H9 (cell line): ENCODE measurements around the gene TFF2. TPM values are rescaled to one million over a fixed set of nuclear protein-coding genes. Genes with fewer than 3 reads are reported as not detected.

Experiments
- DNase-seq: peaks from one replicate; pipeline ENCODE4 v3.0.0-alpha.2; 2017
- H2AFZ ChIP-seq: one replicate; pipeline ENCODE4 v1.6.1; 2013; ENCODE audit warnings: mild to moderate bottlenecking, low read length, control low read depth, moderate library complexity
- H2AK5ac ChIP-seq: 2 replicates; pipeline ENCODE4 v1.6.1; 2013; ENCODE audit warnings: low read length, control low read depth, mixed read lengths; ENCODE audit not compliant: insufficient read length
- H2BK120ac ChIP-seq: one replicate; pipeline ENCODE4 v1.6.1; 2013; ENCODE audit warnings: low read depth, mild to moderate bottlenecking, low read length, control low read depth, inconsistent platforms; ENCODE audit not compliant: poor library complexity, severe bottlenecking
- H2BK12ac ChIP-seq: 2 replicates; pipeline ENCODE4 v1.6.1; 2013; ENCODE audit warnings: low read length, control low read depth, mixed read lengths, low read depth; ENCODE audit not compliant: insufficient read length
- H2BK15ac ChIP-seq: 2 replicates; pipeline ENCODE4 v1.6.1; 2013; ENCODE audit warnings: low read depth, low read length, control low read depth
- H2BK20ac ChIP-seq: one replicate; pipeline ENCODE4 v1.6.1; 2013; ENCODE audit warnings: low read depth, mild to moderate bottlenecking, low read length, control low read depth, inconsistent platforms; ENCODE audit not compliant: poor library complexity, severe bottlenecking
- H2BK5ac ChIP-seq: 2 replicates; pipeline ENCODE4 v1.6.1; 2013; ENCODE audit warnings: low read length, control low read depth, mixed read lengths; ENCODE audit not compliant: insufficient read length
- H3K14ac ChIP-seq: 2 replicates; pipeline ENCODE4 v1.6.1; 2013; ENCODE audit warnings: low read length, control low read depth; ENCODE audit not compliant: insufficient read depth
- H3K18ac ChIP-seq: 2 replicates; pipeline ENCODE4 v1.6.1; 2013; ENCODE audit warnings: low read depth, mild to moderate bottlenecking, mixed read lengths, low read length, control low read depth; ENCODE audit not compliant: insufficient read length
- H3K23ac ChIP-seq: 2 replicates; pipeline ENCODE4 v1.6.1; 2013; ENCODE audit warnings: low read length, control low read depth, mixed read lengths, low read depth; ENCODE audit not compliant: insufficient read length
- H3K23me2 ChIP-seq: 2 replicates; pipeline ENCODE4 v1.6.1; 2013; ENCODE audit warnings: low read depth, mild to moderate bottlenecking, mixed read lengths, low read length, control low read depth; ENCODE audit not compliant: insufficient read length, poor library complexity, severe bottlenecking
- H3K27ac ChIP-seq: 2 replicates; pipeline ENCODE4 v1.5.1; 2013; ENCODE audit warnings: low read length, control low read depth, mixed read lengths, low read depth; ENCODE audit not compliant: insufficient read length
- H3K27me3 ChIP-seq: 2 replicates; pipeline ENCODE4 v1.6.1; 2013; ENCODE audit warnings: low read length, control low read depth, inconsistent platforms; ENCODE audit not compliant: insufficient read depth
- H3K4ac ChIP-seq: 2 replicates; pipeline ENCODE4 v1.6.1; 2013; ENCODE audit warnings: low read depth, mild to moderate bottlenecking, control low read depth, inconsistent platforms, low read length, moderate library complexity
- H3K4me1 ChIP-seq: 2 replicates; pipeline ENCODE4 v1.6.1; 2013; ENCODE audit warnings: low read length, control low read depth, inconsistent platforms; ENCODE audit not compliant: insufficient read depth
- H3K4me2 ChIP-seq: 2 replicates; pipeline ENCODE4 v1.6.1; 2013; ENCODE audit warnings: low read length, control low read depth, mixed read lengths; ENCODE audit not compliant: insufficient read length, insufficient read depth
- H3K56ac ChIP-seq: 2 replicates; pipeline ENCODE4 v1.6.1; 2013; ENCODE audit warnings: low read depth, mild to moderate bottlenecking, mixed read lengths, low read length, control low read depth; ENCODE audit not compliant: insufficient read length
- H3K79me1 ChIP-seq: 2 replicates; pipeline ENCODE4 v1.6.1; 2013; ENCODE audit warnings: low read depth, mild to moderate bottlenecking, moderate library complexity, low read length, control low read depth, inconsistent platforms; ENCODE audit not compliant: insufficient read depth, poor library complexity, severe bottlenecking
- H3K79me2 ChIP-seq: 2 replicates; pipeline ENCODE4 v1.6.1; 2013; ENCODE audit warnings: low read length, control low read depth, inconsistent platforms; ENCODE audit not compliant: insufficient read depth
- H3K9ac ChIP-seq: 2 replicates; pipeline ENCODE4 v1.6.1; 2013; ENCODE audit warnings: low read length, control low read depth, mixed read lengths; ENCODE audit not compliant: insufficient read length; ENCODE audit errors: extremely low read depth
- H3K9me3 ChIP-seq: one replicate; pipeline ENCODE4 v1.6.1; 2013; ENCODE audit warnings: low read depth, low read length, inconsistent platforms; ENCODE audit not compliant: control insufficient read depth
- H3T11ph ChIP-seq: one replicate; pipeline ENCODE4 v1.6.1; 2013; ENCODE audit warnings: mild to moderate bottlenecking, low read length, control low read depth, inconsistent platforms
- H4K20me1 ChIP-seq: one replicate; pipeline ENCODE4 v1.6.1; 2013; ENCODE audit not compliant: control insufficient read depth, insufficient read length, insufficient read depth
- H4K5ac ChIP-seq: 2 replicates; pipeline ENCODE4 v1.6.1; 2013; ENCODE audit warnings: low read depth, mild to moderate bottlenecking, mixed read lengths, low read length, control low read depth; ENCODE audit not compliant: insufficient read length
- H4K8ac ChIP-seq: replicated peaks from 2 replicates; pipeline ENCODE4 v1.6.1; 2013; ENCODE audit warnings: low read length, control low read depth, mixed read lengths, low read depth; ENCODE audit not compliant: insufficient read length
- H4K91ac ChIP-seq: 2 replicates; pipeline ENCODE4 v1.6.1; 2013; ENCODE audit warnings: low read depth, mild to moderate bottlenecking, moderate library complexity, mixed read lengths, low read length, control low read depth; ENCODE audit not compliant: insufficient read length
- H3K27ac Mint-ChIP-seq, 3 experiments: 2 replicates in 2 of 3; 3 replicates in 1 of 3; pipeline ENCODE4 v1.8.0; 2020 to 2021; ENCODE audit warnings: mixed read lengths in 3 of 3, mild to moderate bottlenecking in 1 of 3, moderate library complexity in 1 of 3
- H3K27me3 Mint-ChIP-seq: 2 replicates; pipeline ENCODE4 v1.8.0; 2021; ENCODE audit warnings: low read depth, mild to moderate bottlenecking, moderate library complexity, mixed read lengths
- H3K36me3 Mint-ChIP-seq, 3 experiments: 2 replicates in 2 of 3; 3 replicates in 1 of 3; pipeline ENCODE4 v1.8.0; 2020 to 2021; ENCODE audit warnings: low read depth in 3 of 3, mixed read lengths in 3 of 3; ENCODE audit not compliant: insufficient read depth in 1 of 3
- H3K4me1 Mint-ChIP-seq, 2 experiments: 2 replicates each; pipeline ENCODE4 v1.8.0; 2020; ENCODE audit warnings: mixed read lengths in 2 of 2
- H3K4me3 Mint-ChIP-seq, 2 experiments: 2 replicates in 1 of 2; 3 replicates in 1 of 2; pipeline ENCODE4 v1.8.0; 2020 to 2021; ENCODE audit warnings: mild to moderate bottlenecking in 2 of 2, mixed read lengths in 2 of 2, moderate library complexity in 1 of 2
- H3K9me3 Mint-ChIP-seq, 2 experiments: 2 replicates in 1 of 2; 3 replicates in 1 of 2; pipeline ENCODE4 v1.8.0; 2020; ENCODE audit warnings: mild to moderate bottlenecking in 2 of 2, mixed read lengths in 2 of 2, moderate library complexity in 1 of 2
- WGBS: extraction: QIAGEN DNeasy Blood & Tissue Kit; methylation state at CpG from one replicate; pipeline ENCODE4 v1.1.7; 2013; ENCODE audit warnings: missing lambda C conversion rate, low lambda C conversion rate, mixed read lengths; ENCODE audit not compliant: insufficient read length; ENCODE audit errors: extremely low coverage; 5-methylcytosine and 5-hydroxymethylcytosine counted together
- total RNA-seq: library from RNA; stranded (reverse); gene quantifications from 2 replicates; pipeline ENCODE4 v1.2.1, GENCODE V29; 2021
- TF ChIP-seq, protein P1 (sequence below): fragments of 200-600 bp; sonication (generic); conservative IDR thresholded peaks from 3 replicates; pipeline ENCODE4 v1.8.0; 2021; ENCODE audit warnings: antibody characterized with exemption, mild to moderate bottlenecking

The TFF2 gene
- total RNA-seq, 1 experiment from 2014 or later = not detected

DNA sequence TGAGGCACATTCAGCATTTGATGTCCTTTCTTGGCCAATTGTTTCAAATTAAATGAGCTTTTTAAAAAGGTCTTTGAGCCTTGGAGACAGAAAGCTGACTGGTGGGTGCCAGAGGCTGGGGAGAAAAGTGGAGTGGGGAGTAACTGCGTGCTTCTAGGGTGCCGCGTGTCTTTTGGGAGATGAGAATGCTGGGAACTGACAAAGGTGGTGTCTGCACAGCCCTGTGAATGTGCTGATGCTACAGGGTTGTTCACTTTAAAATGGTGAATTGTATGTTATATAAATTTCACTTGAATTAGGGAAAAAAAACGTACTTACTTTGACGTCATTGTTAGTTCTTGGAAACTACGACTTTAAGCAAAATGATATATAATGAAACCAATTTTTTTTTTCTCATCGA, 23.7 kb upstream of the TFF2 start:
- Mint-ChIP-seq H3K27me3 (peaks cover 31% of the 10 kb centered on the region), H3K27ac (no peak overlapping the region)
- H3K4me2 ChIP-seq = no peak overlapping the region

More for the DNA sequence above, 23.7 kb upstream of the TFF2 start:
- WGBS = no CpG with 5 or more reads among the region's 7 CpGs
- Histone ChIP-seq H2BK120ac (no peak overlapping the region), H3K4me1 (no peaks in the 10 kb centered on the region), H3K79me2 (no peaks in the 10 kb centered on the region), H3K27me3 (no peaks in the 10 kb centered on the region), H2BK12ac (no peak overlapping the region), H3K4ac (no peak overlapping the region), H2AK5ac (no peak overlapping the region), H4K5ac (no peak overlapping the region), H3K18ac (no peak overlapping the region), H3K23me2 (no peaks in the 10 kb centered on the region), H2AFZ (no peak overlapping the region), H2BK5ac (no peak overlapping the region), H3K79me1 (no peaks in the 10 kb centered on the region), H4K8ac (no peak overlapping the region), H3K56ac (no peak overlapping the region), H3K23ac (no peak overlapping the region), H4K20me1 (no peaks in the 10 kb centered on the region), H2BK15ac (no peak overlapping the region), H3K27ac (no peak overlapping the region), H3K14ac (no peak overlapping the region), H3T11ph (no peak overlapping the region), H3K9me3 (no peaks in the 10 kb centered on the region), H2BK20ac (no peak overlapping the region), H4K91ac (no peak overlapping the region), H3K9ac (no peak overlapping the region)
- no peak for DNase-seq
- Mint-ChIP-seq H3K36me3 (no peaks in the 10 kb centered on the region), H3K4me3 (no peak overlapping the region), H3K9me3 (no peaks in the 10 kb centered on the region; a peak in 1 of 5 replicates), H3K4me1 (peaks cover 6 to 11% of the 10 kb centered on the region in 2 experiments)
- TF ChIP-seq, protein P1, sequence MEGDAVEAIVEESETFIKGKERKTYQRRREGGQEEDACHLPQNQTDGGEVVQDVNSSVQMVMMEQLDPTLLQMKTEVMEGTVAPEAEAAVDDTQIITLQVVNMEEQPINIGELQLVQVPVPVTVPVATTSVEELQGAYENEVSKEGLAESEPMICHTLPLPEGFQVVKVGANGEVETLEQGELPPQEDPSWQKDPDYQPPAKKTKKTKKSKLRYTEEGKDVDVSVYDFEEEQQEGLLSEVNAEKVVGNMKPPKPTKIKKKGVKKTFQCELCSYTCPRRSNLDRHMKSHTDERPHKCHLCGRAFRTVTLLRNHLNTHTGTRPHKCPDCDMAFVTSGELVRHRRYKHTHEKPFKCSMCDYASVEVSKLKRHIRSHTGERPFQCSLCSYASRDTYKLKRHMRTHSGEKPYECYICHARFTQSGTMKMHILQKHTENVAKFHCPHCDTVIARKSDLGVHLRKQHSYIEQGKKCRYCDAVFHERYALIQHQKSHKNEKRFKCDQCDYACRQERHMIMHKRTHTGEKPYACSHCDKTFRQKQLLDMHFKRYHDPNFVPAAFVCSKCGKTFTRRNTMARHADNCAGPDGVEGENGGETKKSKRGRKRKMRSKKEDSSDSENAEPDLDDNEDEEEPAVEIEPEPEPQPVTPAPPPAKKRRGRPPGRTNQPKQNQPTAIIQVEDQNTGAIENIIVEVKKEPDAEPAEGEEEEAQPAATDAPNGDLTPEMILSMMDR = no peak
